H7 (cell line): Measurements from ENCODE around the gene MTRFR. TPM values are rescaled to one million over a fixed set of nuclear protein-coding genes. Genes with fewer than 3 reads are reported as not detected.
"Not testable (repeated sequence)": the region's sequence is repeated elsewhere in the genome, so short reads cannot be mapped to it uniquely, and the experiment has no call there.

Experiments used
- DNase-seq: peaks from one replicate; pipeline ENCODE4 v3.0.0; 2012
- H3K27me3 ChIP-seq: 2 replicates; pipeline ENCODE4 v1.6.0; 2011; ENCODE audit warnings: mild to moderate bottlenecking, low read length; ENCODE audit not compliant: control insufficient read depth, insufficient read depth
- H3K36me3 ChIP-seq: replicated peaks from 2 replicates; pipeline ENCODE4 v1.5.1; 2011; ENCODE audit warnings: low read length; ENCODE audit not compliant: control insufficient read depth, insufficient read depth
- H3K4me3 ChIP-seq: 2 replicates; pipeline ENCODE4 v1.5.1; 2011; ENCODE audit warnings: low read depth, mild to moderate bottlenecking, control low read depth, low read length, moderate library complexity; ENCODE audit not compliant: insufficient read depth
- total RNA-seq: library from RNA; depleted of rRNA; stranded (reverse); fragments of >200 nt; shearing (Covaris generic); gene quantifications from 2 replicates; pipeline ENCODE4 v1.2.3, GENCODE V29; 2014; rRNA removed

Gene MTRFR
- 14.1 and 20.8 TPM in 2 replicates for total RNA-seq

DNA sequence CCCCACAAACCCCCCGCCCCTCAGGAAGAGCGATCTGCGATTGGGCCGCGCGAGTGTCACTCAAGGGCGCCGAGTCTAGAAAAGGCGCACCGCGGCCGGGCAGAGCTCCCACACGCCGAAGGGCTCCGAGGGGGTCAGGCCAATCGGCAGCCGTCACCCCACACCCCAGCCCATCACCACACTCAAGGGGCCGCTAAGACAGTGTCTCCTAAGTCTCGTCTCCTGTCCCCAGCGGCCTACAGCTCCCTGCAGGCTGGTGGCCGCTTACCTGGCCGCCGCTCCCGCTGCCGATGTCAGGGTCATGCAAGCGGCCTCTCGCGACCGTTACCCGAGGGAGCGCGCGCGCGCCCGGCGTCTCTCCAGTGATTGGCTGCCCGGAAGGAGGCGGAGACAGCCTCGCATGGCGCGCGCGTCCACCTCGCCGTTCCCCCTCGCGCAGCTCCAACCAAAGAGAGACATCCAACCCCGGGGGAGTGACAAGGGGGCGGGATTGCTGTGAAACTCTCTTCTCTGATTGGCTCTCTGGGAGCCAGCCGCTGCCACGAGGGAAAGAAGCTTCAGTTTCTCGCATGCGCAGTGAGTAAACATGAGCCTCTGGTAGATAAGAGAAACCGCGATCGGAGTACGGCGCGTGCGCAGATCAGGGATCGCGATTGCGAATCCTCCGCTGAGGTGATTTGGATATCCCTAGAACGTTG, at the start of gene MTRFR, which contains the start of gene MPHOSPH9:
Gene MTRFR, plus strand, starts transcription at position 630 of the 698 bp plus-strand sequence. CDS start 20,239 bp downstream, outside the sequence.
Gene MPHOSPH9, minus strand, starts transcription at position 335 of the 698 bp plus-strand sequence. CDS start 2,777 bp downstream, outside the sequence.
- Histone ChIP-seq H3K27me3 (no peaks in the 10 kb centered on the region), H3K36me3 (no peaks in the 10 kb centered on the region; the same call in 1 of the 2 replicates), H3K4me3 (peak within 1 kb of the TSS; percentile 87)
- DNase-seq: peak; percentile 97

DNA sequence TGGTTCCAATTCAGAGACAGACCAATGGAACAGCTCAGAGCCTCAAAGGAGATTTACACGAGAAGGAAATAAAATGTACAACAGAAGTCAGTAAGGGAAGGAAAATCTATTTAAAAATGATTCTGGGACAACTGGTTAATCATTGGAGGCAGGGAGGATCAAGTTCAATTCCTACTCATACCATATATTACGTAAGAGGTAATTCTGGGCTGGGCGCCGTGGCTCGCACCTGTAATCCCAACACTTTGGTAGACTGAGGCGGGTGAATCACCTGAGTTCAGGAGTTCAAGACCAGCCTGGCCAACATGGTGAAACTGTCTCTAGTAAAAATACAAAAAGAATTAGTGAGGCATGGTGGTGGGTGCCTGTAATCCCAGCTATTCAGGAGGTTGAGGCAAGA, 45.6 kb upstream of the MTRFR start:
- Histone ChIP-seq H3K27me3 (no peaks in the 10 kb centered on the region), H3K4me3 (no peak overlapping the region), H3K36me3 (peaks cover 9% of the 10 kb centered on the region)
- no peak for DNase-seq

DNA sequence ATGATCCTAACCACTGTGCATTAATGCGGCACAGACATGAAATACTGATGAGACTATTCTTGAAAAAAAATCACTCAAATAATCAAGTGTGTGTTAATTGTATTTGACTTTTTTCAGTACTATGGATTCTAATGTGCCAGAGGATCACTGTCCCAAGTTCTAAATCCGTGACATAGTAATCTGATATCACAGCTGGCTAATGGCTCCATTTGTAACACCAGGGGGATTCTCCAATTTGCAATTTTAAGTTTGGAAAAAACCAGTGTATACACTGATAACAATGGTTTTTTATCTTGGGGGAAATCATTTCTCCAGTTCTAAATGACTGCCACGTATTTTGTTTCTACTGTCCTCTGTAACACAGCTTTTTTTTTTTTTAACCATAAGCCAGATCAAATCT, 33.3 kb upstream of the MTRFR start:
- DNase-seq: no peak
- peaks cover 6% of the 10 kb centered on the region for H3K36me3 ChIP-seq
- no peaks in the 10 kb centered on the region for H3K27me3 ChIP-seq
- H3K4me3 ChIP-seq: no peak overlapping the region

DNA sequence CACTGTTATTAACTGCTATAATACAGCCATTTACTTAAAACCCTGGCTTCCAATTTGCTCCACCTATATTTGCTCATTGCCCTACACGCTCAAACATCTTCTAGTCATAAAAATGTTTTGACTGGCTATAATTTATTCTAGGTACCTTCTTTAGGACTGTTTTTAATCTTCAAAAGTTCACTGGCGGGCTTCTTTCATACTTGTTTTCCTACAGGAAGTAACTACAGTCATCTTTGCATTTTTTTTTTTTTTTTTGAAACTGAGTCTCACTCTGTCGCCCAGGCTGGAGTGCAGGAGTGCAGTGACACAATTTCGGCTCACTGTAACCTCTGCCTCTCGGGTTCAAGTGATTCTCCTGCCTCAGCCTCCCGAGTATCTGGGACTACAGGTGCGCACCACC, 32.8 kb upstream of the MTRFR start:
- no peak for DNase-seq
- Histone ChIP-seq H3K27me3 (no peaks in the 10 kb centered on the region), H3K36me3 (peaks cover 6% of the 10 kb centered on the region), H3K4me3 (no peak overlapping the region)

DNA sequence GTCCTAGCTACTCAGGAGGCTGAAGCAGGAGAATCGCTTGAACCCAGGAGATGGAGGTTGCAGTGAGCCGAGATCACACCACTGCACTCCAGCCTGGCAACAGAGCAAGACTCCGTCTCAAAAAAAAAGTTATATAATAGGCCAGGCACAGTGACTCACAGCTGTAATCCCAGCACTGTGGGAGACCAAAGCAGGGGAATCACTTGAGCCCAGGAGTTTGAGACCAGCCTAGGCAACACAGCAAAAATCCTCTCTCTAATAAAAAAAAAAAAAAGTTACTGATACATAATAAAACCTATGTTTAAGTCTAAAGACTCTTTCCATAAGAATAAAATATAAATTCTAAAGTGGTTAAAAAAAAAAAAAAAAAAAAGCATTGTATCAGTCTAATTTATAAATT, 26.4 kb upstream of the MTRFR start:
- not testable (repeated sequence) for H3K36me3 ChIP-seq, DNase-seq, H3K27me3 ChIP-seq, H3K4me3 ChIP-seq

DNA sequence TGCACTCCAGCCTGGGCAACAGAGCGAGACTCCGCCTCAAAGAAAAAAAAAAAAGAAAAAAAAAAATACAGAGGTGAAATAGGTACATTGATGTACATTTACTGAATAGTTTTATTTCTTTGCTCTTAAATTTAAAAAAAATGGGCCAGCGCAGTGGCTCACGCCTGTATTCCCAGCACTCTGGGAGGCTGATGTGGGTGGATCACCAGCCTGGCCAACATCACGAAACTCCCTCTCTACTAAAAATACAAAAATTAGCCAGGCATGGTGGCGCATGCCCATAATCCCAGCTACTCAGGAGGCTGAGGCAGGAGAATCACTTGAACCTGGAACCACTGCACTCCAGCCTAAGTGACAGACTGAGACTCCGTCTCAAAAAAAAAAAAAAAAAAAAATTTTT, 25.4 kb upstream of the MTRFR start:
- DNase-seq, H3K27me3 ChIP-seq, H3K4me3 ChIP-seq, H3K36me3 ChIP-seq: not testable (repeated sequence)

DNA sequence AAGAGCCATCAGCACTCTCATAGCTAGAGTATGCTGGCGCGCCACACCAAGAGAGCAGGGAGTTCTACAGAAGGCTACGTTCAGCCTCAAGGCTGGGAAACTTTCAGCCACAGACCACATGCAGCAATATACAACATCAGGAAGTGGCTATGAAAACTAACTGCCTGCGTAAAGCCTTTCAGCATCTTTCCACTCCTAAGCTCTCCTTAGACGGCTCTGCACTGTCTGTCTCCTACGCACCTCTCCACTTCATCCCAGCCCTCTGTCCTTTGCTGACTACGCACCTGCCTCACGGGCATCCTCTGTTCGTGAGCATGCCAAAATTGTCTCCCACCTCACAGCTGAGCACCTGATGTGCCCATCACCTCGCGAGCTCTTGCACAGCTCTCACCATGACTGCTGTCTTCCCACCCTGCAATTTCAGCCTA, 10.0 kb upstream of the MTRFR start:
- Histone ChIP-seq H3K4me3 (no peak overlapping the region), H3K27me3 (no peaks in the 10 kb centered on the region), H3K36me3 (peaks cover 3% of the 10 kb centered on the region)
- no peak for DNase-seq

DNA sequence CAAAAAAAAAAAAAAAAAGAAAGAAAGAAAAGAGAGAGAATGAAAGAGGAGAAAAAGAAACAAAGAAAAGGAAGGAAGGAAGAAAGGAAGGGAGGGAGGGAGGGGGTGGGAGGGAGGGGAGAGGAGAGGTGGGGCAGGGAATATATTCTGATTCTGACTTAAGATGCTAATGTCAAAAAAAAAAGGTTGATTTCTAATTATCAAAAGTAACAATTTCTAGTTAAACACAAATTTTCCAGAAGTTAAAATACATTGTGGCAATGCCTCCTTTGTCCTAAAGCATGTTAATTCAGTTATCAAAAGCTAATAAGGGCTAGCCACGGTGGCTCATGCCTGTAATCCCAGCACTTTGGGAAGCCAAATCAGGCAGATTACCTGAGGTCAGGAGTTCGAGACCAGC, 7.8 kb upstream of the MTRFR start:
- no peak for DNase-seq
- Histone ChIP-seq H3K36me3 (peaks cover 3% of the 10 kb centered on the region; the same call in 1 of the 2 replicates), H3K27me3 (no peaks in the 10 kb centered on the region), H3K4me3 (no peak overlapping the region)

DNA sequence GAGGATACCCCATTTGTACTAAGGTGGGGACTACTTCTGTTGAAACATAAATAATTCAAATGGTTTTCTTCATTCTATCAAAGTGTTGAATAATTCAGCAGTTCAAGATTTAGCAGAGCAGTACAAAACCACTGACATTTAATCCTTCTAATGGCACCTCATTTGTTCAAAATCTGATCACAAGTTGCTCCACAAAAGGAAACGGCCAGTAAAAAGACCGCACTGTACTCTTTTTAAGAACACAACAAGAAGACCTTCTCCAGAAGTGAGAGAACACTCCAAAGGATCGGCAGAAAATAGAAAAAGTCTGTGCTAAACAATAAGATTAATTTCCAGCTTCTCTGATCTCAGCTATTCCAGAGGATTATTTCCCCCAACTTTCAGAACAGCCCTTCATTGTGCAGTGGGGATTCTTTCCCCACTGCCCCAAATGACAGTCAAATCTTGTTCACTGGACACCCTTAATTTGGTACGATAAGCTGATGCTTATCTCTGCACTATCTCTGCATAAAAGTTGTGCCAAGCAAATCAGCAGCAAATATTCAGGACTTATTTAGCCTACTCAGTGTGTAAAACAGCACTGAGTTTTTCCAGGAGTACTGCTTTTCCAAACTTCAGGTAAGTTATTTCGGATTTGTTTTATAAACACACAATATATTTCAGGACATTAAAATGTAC, 5.5 kb upstream of the MTRFR start:
- H3K27me3 ChIP-seq: no peaks in the 10 kb centered on the region
- no peaks in the 10 kb centered on the region; the same call in 1 of the 2 replicates for H3K36me3 ChIP-seq
- no peak for DNase-seq
- H3K4me3 ChIP-seq: no peak overlapping the region

DNA sequence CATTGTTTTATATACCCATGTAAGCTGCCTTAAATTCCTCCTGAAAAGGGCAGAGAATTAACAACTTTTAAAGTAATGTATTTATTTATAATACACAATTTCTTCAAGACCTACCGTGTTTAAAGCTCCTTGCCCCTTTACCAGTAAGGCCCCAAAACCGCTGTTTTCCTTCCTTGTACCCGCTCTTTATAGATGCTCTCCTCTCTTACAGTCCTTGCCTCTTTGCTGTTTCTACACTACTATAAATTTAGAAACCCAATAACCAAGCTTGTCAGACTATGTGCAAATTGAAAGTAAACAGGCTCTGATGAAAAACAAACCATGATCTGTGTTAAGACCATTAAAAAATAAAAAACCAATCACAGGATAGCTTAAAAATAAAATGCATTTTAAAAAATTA, 4.2 kb upstream of the MTRFR start:
- Histone ChIP-seq H3K4me3 (no peak overlapping the region), H3K27me3 (no peaks in the 10 kb centered on the region), H3K36me3 (no peaks in the 10 kb centered on the region; the same call in 1 of the 2 replicates)
- DNase-seq: no peak

DNA sequence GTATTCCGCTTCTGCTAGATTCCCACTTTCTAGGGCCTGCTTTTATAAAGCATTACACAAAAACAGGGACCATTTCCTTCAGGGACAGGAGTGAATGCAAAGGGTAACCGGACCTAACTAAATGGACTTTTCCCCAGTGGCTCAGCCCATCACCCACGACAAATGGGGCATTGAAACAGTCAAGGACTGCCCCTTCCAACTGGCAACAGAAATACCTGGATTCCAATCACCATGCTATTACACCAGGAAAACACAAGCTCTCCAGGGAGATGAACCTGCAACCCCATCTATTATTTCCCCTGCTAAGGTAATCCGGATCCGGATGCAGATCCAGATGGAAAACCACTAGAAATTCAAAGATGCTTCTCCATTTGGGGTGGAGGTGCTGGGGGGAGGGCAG, 1.3 kb upstream of the MTRFR start:
- Histone ChIP-seq H3K27me3 (no peaks in the 10 kb centered on the region), H3K36me3 (no peaks in the 10 kb centered on the region; the same call in 1 of the 2 replicates), H3K4me3 (peak overlapping the region; percentile 87)
- DNase-seq: peak; percentile 30

DNA sequence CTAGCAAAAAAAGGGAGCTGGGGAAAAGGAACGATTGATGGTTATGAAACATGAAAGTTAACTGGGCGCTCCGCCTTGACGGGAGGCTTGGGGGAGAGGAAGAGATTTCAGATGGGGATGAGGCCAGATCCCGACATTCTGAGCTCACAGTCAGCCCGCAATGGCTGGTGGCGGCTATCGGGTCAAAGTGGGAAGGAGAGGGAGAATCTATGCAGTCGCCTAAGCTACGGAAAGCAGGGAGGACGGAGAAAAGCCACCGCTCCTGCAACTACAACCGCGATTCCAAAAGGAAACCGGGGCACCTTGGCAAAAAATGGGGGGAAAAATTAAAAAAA, 797 bp upstream of the MTRFR start:
- Histone ChIP-seq H3K27me3 (no peaks in the 10 kb centered on the region), H3K36me3 (no peaks in the 10 kb centered on the region; the same call in 1 of the 2 replicates), H3K4me3 (peak overlapping the region; percentile 87)
- no peak for DNase-seq

DNA sequence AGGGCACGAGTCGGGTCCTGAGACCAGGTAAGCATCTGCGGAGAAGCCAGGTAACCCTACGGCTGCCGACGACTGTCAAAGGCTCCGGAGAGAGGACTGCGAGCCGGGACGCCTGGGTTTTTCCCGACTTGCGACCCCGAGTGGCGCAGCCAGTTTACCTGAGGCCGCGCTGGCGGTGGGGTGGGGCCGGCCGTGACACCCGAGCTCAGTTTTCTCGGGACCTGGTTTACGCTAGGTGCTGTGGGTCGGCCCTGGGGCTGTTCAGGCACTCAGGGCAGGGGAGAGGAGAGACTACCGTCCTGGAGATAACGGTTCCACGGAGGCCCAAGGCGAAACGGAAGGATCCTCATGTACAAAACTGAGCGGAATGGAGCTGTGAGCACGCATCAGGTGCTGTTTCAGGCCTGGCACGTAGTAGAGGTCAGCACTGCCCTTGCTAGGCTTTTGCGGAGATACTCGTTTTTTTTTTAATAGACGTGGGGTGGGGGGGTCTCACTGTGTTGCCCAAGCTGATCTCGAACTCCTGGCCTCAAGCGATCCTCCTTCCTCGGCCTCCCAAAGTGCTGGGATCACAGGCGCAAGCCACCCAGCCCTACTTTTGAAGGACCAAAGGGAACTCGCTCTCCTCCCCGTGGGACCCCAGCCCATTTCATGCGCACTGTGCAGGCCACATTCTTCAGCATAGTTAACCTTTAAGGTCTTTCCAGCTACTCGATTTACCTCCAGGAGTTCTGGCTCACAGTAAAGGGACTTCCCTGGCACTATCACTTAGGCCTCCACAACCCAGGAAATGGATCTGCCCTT, 471 bp downstream of the MTRFR start:
- no peak for DNase-seq

DNA sequence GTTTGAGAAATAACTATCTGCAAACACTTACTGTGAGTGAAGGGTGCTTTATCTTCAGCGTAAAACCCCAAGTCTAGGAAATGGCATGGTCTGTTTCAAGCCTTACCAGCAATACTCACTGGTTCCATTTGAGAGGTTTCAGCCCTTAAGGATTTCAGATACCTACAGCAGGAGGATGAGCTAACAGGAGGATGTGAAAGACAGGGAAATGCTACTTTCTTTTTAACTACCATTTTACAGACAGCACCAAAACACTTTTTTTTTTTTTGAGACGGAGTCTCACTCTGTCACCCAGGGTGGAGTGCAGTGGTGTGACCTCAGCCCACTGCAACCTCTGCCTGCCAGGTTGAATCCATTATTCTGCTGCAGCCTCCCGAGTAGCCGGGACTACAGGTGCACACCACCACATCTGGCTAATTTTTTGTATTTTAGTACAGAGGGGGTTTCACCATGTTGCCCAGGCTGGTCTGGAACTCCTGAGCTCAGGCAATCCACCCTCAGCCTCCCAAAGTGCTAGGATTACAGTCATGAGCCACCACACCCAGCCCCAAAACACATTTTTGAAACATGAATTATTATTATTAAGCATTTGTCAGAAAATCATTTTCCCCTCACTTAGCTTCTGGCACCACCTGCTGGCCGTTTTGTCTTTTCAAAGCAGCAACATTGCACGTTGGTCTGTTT, 4.6 kb downstream of the MTRFR start:
- peak; percentile 62 for DNase-seq
- Histone ChIP-seq H3K36me3 (peaks cover 3% of the 10 kb centered on the region), H3K4me3 (no peak overlapping the region), H3K27me3 (no peaks in the 10 kb centered on the region)

More for the DNA sequence above, 471 bp downstream of the MTRFR start:
- H3K4me3 ChIP-seq: peak overlapping the region; percentile 81
- no peaks in the 10 kb centered on the region; the same call in 1 of the 2 replicates for H3K36me3 ChIP-seq
- H3K27me3 ChIP-seq: no peaks in the 10 kb centered on the region
